ENCODE data around the gene PIGR. TPM values are rescaled to one million over a fixed set of nuclear protein-coding genes. Genes with fewer than 3 reads are reported as not detected.

The PIGR gene, protein sequence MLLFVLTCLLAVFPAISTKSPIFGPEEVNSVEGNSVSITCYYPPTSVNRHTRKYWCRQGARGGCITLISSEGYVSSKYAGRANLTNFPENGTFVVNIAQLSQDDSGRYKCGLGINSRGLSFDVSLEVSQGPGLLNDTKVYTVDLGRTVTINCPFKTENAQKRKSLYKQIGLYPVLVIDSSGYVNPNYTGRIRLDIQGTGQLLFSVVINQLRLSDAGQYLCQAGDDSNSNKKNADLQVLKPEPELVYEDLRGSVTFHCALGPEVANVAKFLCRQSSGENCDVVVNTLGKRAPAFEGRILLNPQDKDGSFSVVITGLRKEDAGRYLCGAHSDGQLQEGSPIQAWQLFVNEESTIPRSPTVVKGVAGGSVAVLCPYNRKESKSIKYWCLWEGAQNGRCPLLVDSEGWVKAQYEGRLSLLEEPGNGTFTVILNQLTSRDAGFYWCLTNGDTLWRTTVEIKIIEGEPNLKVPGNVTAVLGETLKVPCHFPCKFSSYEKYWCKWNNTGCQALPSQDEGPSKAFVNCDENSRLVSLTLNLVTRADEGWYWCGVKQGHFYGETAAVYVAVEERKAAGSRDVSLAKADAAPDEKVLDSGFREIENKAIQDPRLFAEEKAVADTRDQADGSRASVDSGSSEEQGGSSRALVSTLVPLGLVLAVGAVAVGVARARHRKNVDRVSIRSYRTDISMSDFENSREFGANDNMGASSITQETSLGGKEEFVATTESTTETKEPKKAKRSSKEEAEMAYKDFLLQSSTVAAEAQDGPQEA
- total RNA-seq = under 1 TPM in 1 of 2 donors, not detected in 1; 0.05 TPM

DNA sequence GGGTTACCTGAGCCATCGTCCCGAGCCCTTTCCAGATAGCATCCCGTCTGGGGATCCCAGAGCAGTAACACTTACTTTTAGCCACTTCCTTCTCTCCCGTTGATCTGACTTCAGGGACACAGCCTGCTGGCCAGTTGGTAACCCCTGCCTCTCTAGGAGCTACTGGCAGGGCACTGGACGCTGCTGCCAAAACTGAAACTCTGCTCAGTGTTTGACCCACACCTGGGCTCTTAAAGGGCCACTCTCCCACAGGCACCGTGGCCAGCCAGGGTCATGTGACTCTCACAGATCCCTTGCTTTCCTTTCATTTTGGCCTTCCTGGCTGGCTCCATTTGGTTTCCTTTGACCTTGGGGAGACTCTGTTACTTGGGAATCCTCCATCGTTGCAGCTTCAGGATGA, at the start of gene PIGR:
Gene PIGR (minus strand): TSS at position 206 of the 400 bp plus-strand sequence. CDS start 5,935 bp downstream, outside the sequence.
- ATAC-seq (no peak), DNase-seq (ENCODE audit: low spot score in 2 of 2) (no peak)
- no peaks in the 10 kb centered on the region for H3K9me3 Mint-ChIP-seq
- no peaks in the 10 kb centered on the region for H3K36me3 Mint-ChIP-seq
- no peak within 1 kb of the TSS for H3K27ac Mint-ChIP-seq

DNA sequence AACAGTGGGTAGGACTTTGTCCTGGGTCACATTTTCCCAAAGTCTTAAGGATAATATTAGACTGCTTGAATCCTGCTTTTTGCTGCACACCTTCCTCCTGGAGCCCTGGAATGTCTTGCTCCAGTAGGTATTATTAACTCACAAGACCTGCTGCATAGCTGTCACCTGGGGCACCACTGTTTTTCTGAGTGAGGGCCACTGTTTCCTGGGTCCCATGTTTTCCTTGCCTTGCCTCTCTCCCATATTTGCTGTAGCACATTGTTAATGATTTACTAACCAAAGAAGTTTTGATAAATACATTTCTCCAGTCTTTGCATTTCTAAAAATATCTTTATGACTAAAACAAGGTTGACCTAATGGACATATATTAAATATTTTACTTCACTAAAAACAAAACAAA, 46.5 kb upstream of the PIGR start:
- ATAC-seq = no peak
- H3K9me3 Mint-ChIP-seq = no peaks in the 10 kb centered on the region
- no peak for DNase-seq (ENCODE audit: low spot score in 2 of 2)
- H3K27ac Mint-ChIP-seq = no peak overlapping the region
- H3K36me3 Mint-ChIP-seq = no peaks in the 10 kb centered on the region

DNA sequence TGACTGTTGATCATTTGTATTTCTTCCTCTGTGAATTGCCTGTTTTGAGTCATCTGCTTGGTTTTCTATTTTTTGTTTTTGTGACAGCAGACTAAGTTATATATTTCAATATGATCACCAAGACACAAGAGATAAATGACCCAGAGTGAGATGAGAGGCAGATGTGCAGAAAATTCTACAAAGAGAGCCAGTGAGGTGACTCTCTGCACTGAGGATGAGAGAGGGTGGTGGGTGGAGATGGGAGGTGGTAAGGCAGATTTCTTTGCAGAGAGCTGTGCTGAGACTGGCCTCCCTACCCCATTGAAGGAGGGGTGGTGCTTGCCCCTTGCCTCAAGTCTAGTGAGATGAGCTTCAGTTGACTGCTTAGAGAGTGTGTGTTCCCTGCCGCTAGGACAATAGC, 41.6 kb upstream of the PIGR start:
- DNase-seq (ENCODE audit: low spot score in 2 of 2) = no peak
- peak in 1 of 2 donors; percentile 71 for ATAC-seq
- H3K36me3 Mint-ChIP-seq = no peaks in the 10 kb centered on the region
- no peak overlapping the region for H3K27ac Mint-ChIP-seq
- no peaks in the 10 kb centered on the region for H3K9me3 Mint-ChIP-seq

DNA sequence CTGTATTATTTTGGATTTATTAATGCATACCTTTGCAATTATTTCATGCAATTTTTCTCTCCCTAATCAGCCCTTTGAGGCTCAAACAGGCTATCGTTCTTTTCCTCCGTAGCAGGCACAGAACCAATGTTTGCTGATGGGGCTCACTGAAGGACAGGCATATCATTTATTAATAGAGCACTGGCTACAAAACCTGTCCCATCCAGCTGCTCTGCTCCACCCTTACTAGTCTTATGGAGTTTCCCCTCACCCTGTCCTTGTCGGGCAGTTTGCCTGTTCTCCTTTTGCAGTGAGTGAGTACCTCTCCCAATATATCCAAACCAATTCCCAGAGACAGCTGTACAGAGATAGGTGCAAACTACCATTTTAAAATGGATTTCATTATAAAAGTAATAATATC, 40.6 kb upstream of the PIGR start:
- no peak for ATAC-seq
- Mint-ChIP-seq H3K36me3 (no peaks in the 10 kb centered on the region), H3K27ac (no peak overlapping the region), H3K9me3 (no peaks in the 10 kb centered on the region)
- DNase-seq (ENCODE audit: low spot score in 2 of 2) = no peak

DNA sequence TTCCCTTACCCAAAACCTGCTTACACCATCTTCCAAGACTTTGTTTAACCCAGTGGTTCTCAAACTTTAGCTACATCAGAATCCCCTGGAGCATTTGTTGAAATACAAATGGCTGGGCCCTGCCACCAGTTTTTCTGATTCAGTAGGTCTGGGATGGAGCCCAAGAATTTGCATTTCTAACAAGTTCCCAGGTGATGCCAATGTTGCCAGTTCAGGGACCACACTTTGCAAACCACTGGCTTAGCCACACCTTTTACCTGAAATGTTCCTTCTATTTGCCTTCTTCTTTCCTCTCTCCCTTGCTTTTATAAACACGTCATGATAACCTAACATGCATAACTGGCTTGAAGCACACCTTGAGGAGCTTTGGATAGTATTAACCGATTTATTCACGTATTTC, 40.1 kb upstream of the PIGR start:
- ATAC-seq (no peak), DNase-seq (ENCODE audit: low spot score in 2 of 2) (no peak)
- no peaks in the 10 kb centered on the region for H3K9me3 Mint-ChIP-seq
- no peak overlapping the region for H3K27ac Mint-ChIP-seq
- no peaks in the 10 kb centered on the region for H3K36me3 Mint-ChIP-seq

DNA sequence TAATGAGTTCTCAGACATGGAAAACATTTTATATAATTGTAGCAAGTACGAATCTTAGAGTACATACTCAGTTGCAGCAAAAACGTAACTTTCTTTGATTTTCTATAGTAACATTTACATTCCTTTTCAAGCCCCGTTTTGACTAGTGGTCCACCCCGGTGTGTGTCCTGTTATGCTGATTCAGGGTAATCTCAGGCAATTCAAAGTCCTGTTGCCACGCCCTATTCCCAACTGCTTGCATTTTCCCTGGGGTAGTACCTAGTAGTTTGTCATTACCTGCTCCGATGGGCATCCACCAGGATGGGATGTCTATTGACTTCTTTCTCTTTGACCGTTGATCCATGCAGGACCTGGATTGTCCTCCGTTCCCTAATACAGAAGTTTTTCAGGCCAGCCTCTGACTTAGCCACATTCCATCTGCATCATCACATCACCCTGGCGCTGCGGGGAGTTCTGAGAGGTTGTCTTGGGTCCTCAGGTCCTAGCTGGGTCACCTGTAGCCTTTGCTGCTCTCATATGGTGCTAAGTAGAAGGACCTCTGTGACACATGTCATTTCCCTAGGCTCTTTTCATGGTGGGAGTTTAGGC, 39.0 kb upstream of the PIGR start:
- DNase-seq (ENCODE audit: low spot score in 2 of 2) (no peak), ATAC-seq (no peak)
- no peaks in the 10 kb centered on the region for H3K9me3 Mint-ChIP-seq
- no peaks in the 10 kb centered on the region for H3K36me3 Mint-ChIP-seq
- no peak overlapping the region for H3K27ac Mint-ChIP-seq

DNA sequence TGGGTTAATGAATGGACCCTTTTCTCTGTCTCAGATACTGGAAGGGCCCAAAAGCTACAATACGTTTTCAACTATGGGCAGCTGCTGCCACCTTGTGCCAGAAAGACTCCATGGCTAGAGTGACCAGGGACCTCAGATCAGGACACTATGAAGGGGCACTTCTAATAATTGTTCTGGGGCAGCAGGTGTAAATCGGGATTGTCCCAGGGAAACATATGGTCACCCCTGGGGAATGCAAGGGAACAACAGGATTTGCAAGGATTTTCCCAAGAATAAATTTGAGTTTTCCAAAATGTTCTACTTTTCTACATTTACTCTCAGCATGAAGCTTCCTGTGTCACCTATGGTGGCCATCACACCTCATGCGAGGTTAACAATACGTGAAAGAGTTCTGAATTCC, 36.0 kb upstream of the PIGR start:
- H3K9me3 Mint-ChIP-seq = no peaks in the 10 kb centered on the region
- H3K36me3 Mint-ChIP-seq = no peaks in the 10 kb centered on the region
- ATAC-seq = peak; percentile 70 to 80

DNA sequence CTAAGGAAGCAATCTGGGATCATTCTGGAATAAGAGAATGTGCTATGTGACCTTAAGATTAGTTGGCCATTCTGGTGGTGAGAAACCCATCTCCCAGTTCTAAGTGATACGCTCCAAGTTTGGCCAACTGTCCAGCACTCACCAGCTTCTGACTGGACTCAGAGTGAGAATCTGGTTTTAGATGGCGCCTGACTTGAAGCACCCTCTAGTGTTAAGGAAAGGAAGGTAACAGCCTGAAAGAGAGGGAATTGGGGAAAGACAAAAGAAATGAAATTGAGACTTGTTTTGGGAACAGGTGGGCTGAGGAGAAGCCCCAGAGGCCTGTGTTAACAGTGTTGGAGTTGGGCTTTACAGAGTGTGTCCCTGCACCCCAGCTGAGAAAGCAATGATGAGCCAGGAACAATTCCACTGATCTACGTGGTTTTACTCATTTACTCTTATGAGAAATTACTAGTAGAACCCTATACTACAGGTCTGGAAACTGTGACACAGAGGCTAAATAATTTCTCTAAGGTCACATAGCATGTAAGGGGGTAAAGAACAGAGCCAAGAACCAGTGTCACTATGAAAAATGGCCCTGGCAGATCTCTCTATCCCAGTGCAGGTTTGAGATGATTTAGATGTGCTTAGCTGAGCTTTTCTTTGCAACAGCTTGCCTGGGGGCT, 33.2 kb upstream of the PIGR start:
- peak; percentile 47 to 73 for ATAC-seq
- Mint-ChIP-seq H3K27ac (peak overlapping the region in 1 of 2 donors; percentile 31), H3K9me3 (no peaks in the 10 kb centered on the region), H3K36me3 (no peaks in the 10 kb centered on the region)
- DNase-seq (ENCODE audit: low spot score in 2 of 2) = no peak

More for the DNA sequence above, 36.0 kb upstream of the PIGR start:
- no peak overlapping the region for H3K27ac Mint-ChIP-seq
- DNase-seq (ENCODE audit: low spot score in 2 of 2) = peak in 1 of 2 donors; percentile 56

DNA sequence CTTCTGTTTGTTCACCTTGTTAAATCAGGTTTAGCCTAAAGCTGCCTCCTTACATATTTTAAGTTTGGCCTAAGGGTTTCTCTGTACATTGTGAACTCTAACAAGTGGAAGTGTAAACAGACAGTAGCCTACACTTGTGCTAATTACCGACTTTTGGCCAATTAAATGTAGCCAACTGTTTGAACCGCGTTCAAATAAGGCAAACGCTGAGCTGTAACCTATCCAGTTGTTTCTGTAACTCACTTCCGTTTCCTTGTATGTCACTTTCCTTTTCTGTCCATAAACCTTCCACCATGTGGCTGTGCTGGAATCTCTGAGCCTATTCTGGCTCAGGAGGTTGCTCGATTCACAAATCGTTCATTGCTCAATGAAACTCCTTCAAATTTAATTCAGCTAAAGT, 32.0 kb upstream of the PIGR start:
- ATAC-seq (no peak), DNase-seq (ENCODE audit: low spot score in 2 of 2) (no peak)
- Mint-ChIP-seq H3K36me3 (no peaks in the 10 kb centered on the region), H3K9me3 (no peaks in the 10 kb centered on the region), H3K27ac (no peak overlapping the region)

DNA sequence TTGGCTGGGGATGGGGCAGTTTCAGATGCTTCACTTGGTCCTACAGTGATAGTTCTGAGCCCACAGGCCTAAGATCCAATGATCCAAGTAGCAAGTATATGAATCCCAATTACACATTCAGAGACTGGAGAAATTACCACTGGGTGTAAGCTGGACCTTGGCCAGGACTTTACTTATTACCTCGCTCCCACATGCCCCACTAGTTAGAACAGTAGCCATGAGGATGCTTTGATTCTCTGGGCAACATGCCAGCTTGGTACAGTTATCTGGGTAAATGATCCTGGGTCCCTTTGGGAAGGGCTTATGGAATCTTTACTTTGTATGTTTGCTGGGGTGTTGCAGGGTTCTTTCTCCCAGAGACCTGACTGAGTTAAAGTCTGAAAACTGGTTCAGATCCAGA, 29.0 kb upstream of the PIGR start:
- no peak for DNase-seq (ENCODE audit: low spot score in 2 of 2)
- no peak for ATAC-seq
- no peak overlapping the region for H3K27ac Mint-ChIP-seq
- no peaks in the 10 kb centered on the region for H3K36me3 Mint-ChIP-seq
- no peaks in the 10 kb centered on the region for H3K9me3 Mint-ChIP-seq

DNA sequence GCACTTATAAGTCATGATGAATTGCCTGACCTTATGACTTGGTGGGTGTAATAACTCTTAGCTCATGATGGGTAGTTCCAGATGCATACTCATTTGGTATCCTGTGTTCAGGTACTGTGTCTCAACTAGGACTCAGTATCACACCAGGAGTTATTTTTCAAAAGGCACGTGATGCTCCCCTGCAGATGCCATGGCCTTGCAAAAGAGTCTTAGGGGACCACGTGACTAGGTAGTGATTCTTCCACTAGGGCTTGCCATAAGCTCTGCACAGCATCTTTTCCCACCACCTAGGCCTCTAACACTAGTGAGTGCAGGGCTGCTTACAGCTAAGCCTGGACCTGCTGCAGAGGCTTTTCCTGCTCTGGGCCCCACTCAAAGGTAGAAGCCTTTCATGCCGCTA, 27.9 kb upstream of the PIGR start:
- DNase-seq (ENCODE audit: low spot score in 2 of 2) = no peak
- no peak for ATAC-seq
- Mint-ChIP-seq H3K27ac (no peak overlapping the region), H3K36me3 (no peaks in the 10 kb centered on the region), H3K9me3 (no peaks in the 10 kb centered on the region)

DNA sequence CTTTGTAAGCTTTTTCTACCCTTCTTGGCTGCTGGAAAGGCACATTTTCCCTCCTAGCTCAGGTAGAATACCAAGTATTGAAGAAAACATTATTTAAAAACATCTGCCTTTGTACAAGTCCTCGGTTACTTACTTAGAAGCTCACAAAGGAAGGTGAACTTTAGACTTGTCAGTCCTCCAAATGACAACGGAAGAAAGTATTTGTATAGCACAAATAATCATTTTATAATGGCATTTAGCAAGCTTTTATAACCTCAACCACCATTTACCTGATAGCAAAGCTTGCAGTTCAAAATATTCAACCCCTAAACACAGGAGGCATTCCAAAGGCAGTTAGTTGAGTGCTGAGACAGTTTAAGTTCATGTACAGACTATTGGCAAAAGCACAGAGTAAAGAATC, 26.5 kb upstream of the PIGR start:
- Mint-ChIP-seq H3K27ac (no peak overlapping the region), H3K9me3 (no peaks in the 10 kb centered on the region), H3K36me3 (no peaks in the 10 kb centered on the region)
- ATAC-seq (no peak), DNase-seq (ENCODE audit: low spot score in 2 of 2) (no peak)

DNA sequence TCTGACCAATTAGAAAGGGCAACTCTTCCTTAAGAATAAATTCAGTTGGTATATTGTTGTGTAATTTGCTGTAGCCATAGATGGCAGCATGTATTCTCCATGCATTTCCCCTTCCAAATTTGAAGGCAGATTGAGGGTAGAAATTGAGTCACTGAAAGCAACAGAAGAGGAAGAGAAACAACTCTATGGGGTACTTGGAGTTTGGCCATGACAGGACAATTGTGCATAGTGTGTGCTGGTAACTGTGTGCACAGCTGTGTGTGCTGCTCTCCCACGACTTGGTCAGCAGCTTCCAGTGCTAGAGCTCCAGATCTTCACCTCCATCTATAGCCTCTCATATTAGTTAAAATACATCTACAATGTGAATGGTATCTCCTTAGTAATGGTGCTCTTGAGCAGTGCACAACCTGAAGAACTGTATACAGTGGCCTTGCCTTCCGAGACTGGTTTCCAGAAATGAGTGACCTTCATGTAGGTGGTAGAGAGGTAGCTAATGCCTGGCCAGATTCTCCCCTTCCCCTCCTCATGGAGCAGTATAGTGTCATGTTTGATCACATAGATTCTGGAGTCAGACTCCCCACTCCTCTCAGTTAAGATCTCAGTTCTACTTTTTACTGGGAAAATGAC, 24.9 kb upstream of the PIGR start:
- DNase-seq (ENCODE audit: low spot score in 2 of 2) = no peak
- H3K36me3 Mint-ChIP-seq = no peaks in the 10 kb centered on the region
- no peak overlapping the region for H3K27ac Mint-ChIP-seq
- ATAC-seq = no peak
- H3K9me3 Mint-ChIP-seq = no peaks in the 10 kb centered on the region

DNA sequence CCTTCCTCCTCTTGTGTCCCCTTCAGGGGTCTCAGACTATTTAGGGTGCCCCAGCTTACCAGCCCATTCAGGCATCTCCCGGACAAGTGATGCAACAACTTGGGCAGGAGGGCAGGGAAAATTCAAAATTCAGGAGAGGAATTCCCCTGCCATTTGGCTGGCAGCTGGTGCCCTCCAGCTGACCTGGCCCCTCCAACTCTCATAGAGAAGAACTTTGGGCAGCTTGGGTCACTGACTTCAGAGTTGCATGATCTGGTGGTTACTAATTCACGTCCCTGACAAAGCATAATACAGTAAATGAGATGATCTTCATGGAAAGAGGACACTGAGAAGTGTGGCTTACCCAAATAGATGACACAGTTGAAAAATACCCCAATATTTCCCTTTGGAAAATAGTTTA, 24.2 kb upstream of the PIGR start, which contains the start of gene FCAMR:
Gene FCAMR (minus strand): TSS at position 15 of the 400 bp plus-strand sequence. CDS start 335 bp downstream, outside the sequence.
- Mint-ChIP-seq H3K27ac (no peak within 1 kb of the TSS), H3K36me3 (no peaks in the 10 kb centered on the region), H3K9me3 (no peaks in the 10 kb centered on the region)
- DNase-seq (ENCODE audit: low spot score in 2 of 2) (no peak), ATAC-seq (no peak)

DNA sequence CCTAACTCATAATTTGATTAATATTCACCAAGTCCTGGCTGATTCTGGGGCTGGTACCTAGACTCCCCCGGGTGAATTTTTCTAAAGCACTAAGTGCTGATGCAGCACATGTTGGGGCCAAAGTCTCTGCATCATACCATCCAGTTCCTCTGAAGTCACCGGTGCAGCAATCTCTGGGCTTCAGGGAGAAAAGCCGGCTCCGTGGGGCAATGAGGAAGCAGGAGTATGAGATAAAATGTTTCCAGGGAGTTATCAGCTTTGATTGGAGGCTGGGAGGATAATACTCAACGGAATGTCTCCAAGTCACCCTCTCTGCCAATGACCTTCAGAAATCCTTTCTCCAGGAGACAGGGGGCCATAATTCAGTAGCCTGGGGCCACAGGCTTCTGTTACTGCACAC, 22.8 kb upstream of the PIGR start:
- DNase-seq (ENCODE audit: low spot score in 2 of 2) (no peak), ATAC-seq (no peak)
- no peaks in the 10 kb centered on the region for H3K9me3 Mint-ChIP-seq
- no peaks in the 10 kb centered on the region for H3K36me3 Mint-ChIP-seq
- H3K27ac Mint-ChIP-seq = no peak overlapping the region

DNA sequence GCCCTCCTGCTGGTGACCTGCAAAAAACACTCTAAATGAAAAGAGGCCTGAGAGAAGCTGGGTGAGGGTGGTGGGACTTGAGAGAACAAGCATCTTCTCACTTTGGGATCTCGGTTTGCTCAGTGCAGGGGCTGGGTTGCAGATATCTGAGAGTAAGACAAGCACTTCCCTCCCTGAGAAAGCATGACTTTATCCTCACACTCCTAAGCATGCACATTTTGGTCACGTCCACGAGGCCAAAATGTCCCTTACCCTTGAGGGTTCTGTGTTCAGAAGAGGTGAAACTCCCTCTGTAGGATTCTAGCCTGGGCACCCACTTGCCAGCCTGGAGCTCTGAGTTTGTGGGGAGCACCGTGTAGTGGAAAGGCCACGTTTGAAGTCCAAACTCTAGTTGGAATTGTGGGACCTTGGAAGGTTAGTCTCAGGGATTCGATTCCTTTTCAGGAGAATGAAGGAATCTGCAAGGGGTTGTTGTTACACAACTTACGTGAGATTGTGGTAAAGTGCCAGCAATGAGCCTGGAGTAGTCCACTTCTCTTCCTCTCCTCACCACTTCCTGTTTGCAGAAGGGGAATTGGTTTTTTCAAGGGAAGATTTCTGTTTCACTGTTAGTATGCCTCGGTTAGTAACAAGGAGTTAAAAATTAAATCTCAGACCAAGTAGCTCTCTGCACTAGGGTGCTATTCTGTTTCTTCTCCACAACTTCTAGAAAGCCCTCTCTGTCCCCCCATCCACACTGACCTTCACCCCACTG, 21.0 kb upstream of the PIGR start:
- peak; percentile 52 to 76 for ATAC-seq
- DNase-seq (ENCODE audit: low spot score in 2 of 2) = no peak
- no peaks in the 10 kb centered on the region for H3K9me3 Mint-ChIP-seq
- no peak overlapping the region for H3K27ac Mint-ChIP-seq
- no peaks in the 10 kb centered on the region for H3K36me3 Mint-ChIP-seq
